ENCODE measurements around the gene TMEM213. TPM values are rescaled to one million over a fixed set of nuclear protein-coding genes. Genes with fewer than 3 reads are reported as not detected.

Gene TMEM213
- polyA plus RNA-seq, 1 experiment: not detected

- no peaks in the 10 kb centered on the region; the same call in 1 of the 2 replicates for H3K9me3 ChIP-seq (ENCODE audit: control insufficient read depth, insufficient read depth, low read length)
- DNase-seq (ENCODE audit: low read depth, low spot score): no peak
- no peak overlapping the region for H3K27ac ChIP-seq (ENCODE audit: low read depth, low read length)
- no peaks in the 10 kb centered on the region for H3K27me3 ChIP-seq (ENCODE audit: control insufficient read depth, insufficient read depth, low read length)
- H3K4me3 ChIP-seq (ENCODE audit: low read depth, low read length): no peak overlapping the region
- ChIA-PET POLR2A (no interaction called here), CTCF (no interaction called here)
- no peak for TF ChIP-seq CTCF (IDR thresholded peaks at IDR 0.05; ENCODE audit: low read depth, low read length)
Measured at GRCh38 chr7:138828302-138828701, 30.5 kb downstream of the TMEM213 start.

- POLR2A ChIA-PET: no interaction called here
- Histone ChIP-seq H3K27ac (ENCODE audit: low read depth, low read length) (no peak overlapping the region), H3K27me3 (ENCODE audit: control insufficient read depth, insufficient read depth, low read length) (no peaks in the 10 kb centered on the region), H3K9me3 (ENCODE audit: control insufficient read depth, insufficient read depth, low read length) (no peaks in the 10 kb centered on the region; the same call in 1 of the 2 replicates), H3K4me3 (ENCODE audit: low read depth, low read length) (no peak overlapping the region)
- no peak for TF ChIP-seq CTCF (IDR thresholded peaks at IDR 0.05; ENCODE audit: low read depth, low read length)
- DNase-seq (ENCODE audit: low read depth, low spot score): no peak
- CTCF ChIA-PET: no interaction called here
Measured at GRCh38 chr7:138829335-138829734, 31.5 kb downstream of the TMEM213 start.

DNA sequence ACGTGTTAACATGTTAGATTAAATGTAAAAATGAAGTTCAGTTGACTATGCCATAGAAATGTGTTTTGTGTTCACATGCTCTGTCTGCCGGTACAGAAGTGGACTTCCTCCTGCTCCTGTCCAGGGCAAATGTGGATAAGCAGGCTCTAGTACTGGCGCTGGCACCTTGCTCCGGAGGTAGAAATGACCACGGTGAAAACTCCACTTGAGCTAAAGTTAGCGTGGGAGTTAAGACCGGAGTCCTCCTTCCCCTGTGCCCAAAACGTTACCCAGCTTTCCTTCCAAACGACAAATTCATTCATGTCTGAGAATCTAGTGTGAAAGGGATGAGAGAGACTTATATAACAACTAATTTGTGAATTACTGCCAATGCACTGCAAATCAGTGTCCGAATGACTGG, 35.2 kb downstream of the TMEM213 start:
- ChIA-PET POLR2A (no interaction called here), CTCF (no interaction called here)
- TF ChIP-seq CTCF (IDR thresholded peaks at IDR 0.05; ENCODE audit: low read depth, low read length): no peak
- DNase-seq (ENCODE audit: low read depth, low spot score): no peak
- Histone ChIP-seq H3K27me3 (ENCODE audit: control insufficient read depth, insufficient read depth, low read length) (no peaks in the 10 kb centered on the region), H3K27ac (ENCODE audit: low read depth, low read length) (no peak overlapping the region), H3K4me3 (ENCODE audit: low read depth, low read length) (no peak overlapping the region), H3K9me3 (ENCODE audit: control insufficient read depth, insufficient read depth, low read length) (no peaks in the 10 kb centered on the region; the same call in 1 of the 2 replicates)

DNA sequence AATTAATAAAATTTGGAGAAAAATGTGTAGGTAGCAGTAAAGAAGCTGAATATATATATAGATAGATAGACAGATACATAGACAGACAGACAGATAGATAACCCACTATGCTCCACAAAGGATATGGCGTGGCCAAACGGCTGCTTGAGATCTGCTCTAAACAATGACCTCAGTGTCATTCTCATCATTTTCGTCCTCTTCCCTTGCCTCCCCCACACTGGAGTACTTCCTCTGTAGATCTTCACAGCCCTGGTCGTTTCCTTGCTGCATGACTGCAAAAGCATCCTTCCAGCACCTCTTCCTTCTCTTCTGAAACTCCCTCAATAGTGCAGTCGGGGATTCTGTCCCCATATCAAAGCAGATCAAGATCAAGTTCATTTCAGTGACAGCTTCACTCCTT, 35.8 kb downstream of the TMEM213 start:
- no peak for DNase-seq (ENCODE audit: low read depth, low spot score)
- POLR2A ChIA-PET: no interaction called here
- Histone ChIP-seq H3K9me3 (ENCODE audit: control insufficient read depth, insufficient read depth, low read length) (no peaks in the 10 kb centered on the region; the same call in 1 of the 2 replicates), H3K27ac (ENCODE audit: low read depth, low read length) (no peak overlapping the region), H3K27me3 (ENCODE audit: control insufficient read depth, insufficient read depth, low read length) (no peaks in the 10 kb centered on the region), H3K4me3 (ENCODE audit: low read depth, low read length) (no peak overlapping the region)
- CTCF ChIA-PET: no interaction called here
- TF ChIP-seq CTCF (IDR thresholded peaks at IDR 0.05; ENCODE audit: low read depth, low read length): no peak

- no peak overlapping the region for H3K27ac ChIP-seq (ENCODE audit: low read depth, low read length)
- ChIA-PET POLR2A (no interaction called here), CTCF (no interaction called here)
- no peak for TF ChIP-seq CTCF (IDR thresholded peaks at IDR 0.05; ENCODE audit: low read depth, low read length)
- H3K27me3 ChIP-seq (ENCODE audit: control insufficient read depth, insufficient read depth, low read length): no peaks in the 10 kb centered on the region
- no peak overlapping the region for H3K4me3 ChIP-seq (ENCODE audit: low read depth, low read length)
- no peaks in the 10 kb centered on the region; the same call in 1 of the 2 replicates for H3K9me3 ChIP-seq (ENCODE audit: control insufficient read depth, insufficient read depth, low read length)
- no peak for DNase-seq (ENCODE audit: low read depth, low spot score)
Measured at GRCh38 chr7:138834583-138834982, 36.8 kb downstream of the TMEM213 start.
